Glomerular visceral epithelial cell (primary cell): Measurements from ENCODE around the gene RYR1.
"Not testable (repeated sequence)": the region's sequence is repeated elsewhere in the genome, so short reads cannot be mapped to it uniquely, and the experiment has no call there.

Experiments
- DNase-seq: peaks from one replicate; pipeline ENCODE4 v3.0.0-alpha.2; 2016; ENCODE audit errors: extremely low spot score

The RYR1 gene

GRCh38 chr19:38488776-38489481 lies 55.4 kb downstream of the RYR1 start:
- no peak for DNase-seq

- no peak for DNase-seq
These were observed 57.4 kb downstream of the RYR1 start for GRCh38 chr19:38490861-38491260.

GRCh38 chr19:38492181-38492813 lies 58.8 kb downstream of the RYR1 start:
- no peak for DNase-seq

GRCh38 chr19:38494379-38494778 lies 60.9 kb downstream of the RYR1 start:
- DNase-seq, result no peak

- DNase-seq, result not testable (repeated sequence)
These were observed 61.9 kb downstream of the RYR1 start for GRCh38 chr19:38495375-38495774.

GRCh38 chr19:38496116-38496515 lies 62.6 kb downstream of the RYR1 start:
- DNase-seq, result no peak

- no peak for DNase-seq
These were observed 63.4 kb downstream of the RYR1 start for GRCh38 chr19:38496603-38497487.

- DNase-seq, result no peak
These were observed 64.4 kb downstream of the RYR1 start for GRCh38 chr19:38497907-38498306.

- DNase-seq, result no peak
These were observed 66.0 kb downstream of the RYR1 start for GRCh38 chr19:38499532-38499931.

- no peak for DNase-seq
These were observed 67.0 kb downstream of the RYR1 start for GRCh38 chr19:38500450-38500849.

- no peak for DNase-seq
These were observed 69.1 kb downstream of the RYR1 start for GRCh38 chr19:38502410-38503076.

GRCh38 chr19:38503077-38503410 lies 69.6 kb downstream of the RYR1 start:
- no peak for DNase-seq

GRCh38 chr19:38505958-38506357 lies 72.5 kb downstream of the RYR1 start:
- no peak for DNase-seq

GRCh38 chr19:38506375-38506722 lies 72.9 kb downstream of the RYR1 start:
- DNase-seq, result no peak

GRCh38 chr19:38506723-38507550 lies 73.4 kb downstream of the RYR1 start:
- DNase-seq, result peak; percentile 51

GRCh38 chr19:38507551-38508127 lies 74.1 kb downstream of the RYR1 start:
- no peak for DNase-seq

GRCh38 chr19:38508507-38508906 lies 75.0 kb downstream of the RYR1 start:
- no peak for DNase-seq

GRCh38 chr19:38509027-38509426 lies 75.5 kb downstream of the RYR1 start:
- DNase-seq, result no peak

- no peak for DNase-seq
These were observed 77.7 kb downstream of the RYR1 start for GRCh38 chr19:38511074-38511708.

- DNase-seq, result no peak
These were observed 78.8 kb downstream of the RYR1 start for GRCh38 chr19:38512277-38512676.

- DNase-seq, result not testable (repeated sequence)
These were observed 79.7 kb downstream of the RYR1 start for GRCh38 chr19:38513156-38513555.
